H1 (cell line): ENCODE data around the gene SPC24. TPM values are rescaled to one million over a fixed set of nuclear protein-coding genes. Genes with fewer than 3 reads are reported as not detected.

ENCODE experiments used
- CTCF ChIA-PET: fragments of 300-600 bp; sonication (Branson Sonifier 250); formaldehyde crosslinking; loops from one replicate; lab custom pipeline; 2021; ENCODE audit not compliant: partially characterized antibody; lab: Charles Lee
- POLR2A ChIA-PET: fragments of 300-600 bp; sonication (Branson Sonifier 250); formaldehyde crosslinking; loops from one replicate; lab custom pipeline; 2021; ENCODE audit warnings: inconsistent platforms; ENCODE audit not compliant: partially characterized antibody; lab: Charles Lee
- DNase-seq, 2 experiments: peaks; one replicate each; pipeline versions ENCODE4 v3.0.0 to v3.0.0-alpha.2; 2010 to 2022; ENCODE audit warnings: low spot score in 2 of 2, low read depth in 1 of 2, mixed read lengths in 1 of 2
- FAIRE-seq: peaks from 2 replicates; lab custom pipeline; 2011; peaks lifted over from hg19 to GRCh38; lab: Jason Lieb, UNC
- H2AFZ ChIP-seq: 2 replicates; pipeline ENCODE4 v1.8.1; 2012; ENCODE audit warnings: low read length, inconsistent platforms
- H2AK5ac ChIP-seq: 2 replicates; pipeline ENCODE4 v1.6.1; 2013; ENCODE audit warnings: low read depth, low read length
- H2BK120ac ChIP-seq: replicated peaks from 2 replicates; pipeline ENCODE3; 2013; ENCODE audit warnings: low read depth, low read length, inconsistent platforms
- H2BK12ac ChIP-seq: 2 replicates; pipeline ENCODE4 v1.6.1; 2013; ENCODE audit warnings: low read depth, low read length
- H2BK15ac ChIP-seq: 2 replicates; pipeline ENCODE4 v1.6.1; 2013; ENCODE audit warnings: low read length
- H2BK20ac ChIP-seq: 2 replicates; pipeline ENCODE4 v1.6.1; 2013; ENCODE audit warnings: low read length
- H2BK5ac ChIP-seq: 2 replicates; pipeline ENCODE4 v1.6.1; 2013; ENCODE audit warnings: low read depth, low read length
- H3K14ac ChIP-seq: 2 replicates; pipeline ENCODE4 v1.6.1; 2013; ENCODE audit warnings: inconsistent platforms; ENCODE audit not compliant: insufficient read length
- H3K18ac ChIP-seq: 2 replicates; pipeline ENCODE4 v1.6.1; 2013; ENCODE audit warnings: low read length; ENCODE audit errors: extremely low read depth
- H3K23ac ChIP-seq: 2 replicates; pipeline ENCODE4 v1.6.1; 2013; ENCODE audit warnings: inconsistent platforms; ENCODE audit not compliant: insufficient read length
- H3K23me2 ChIP-seq: 2 replicates; pipeline ENCODE4 v1.6.1; 2013; ENCODE audit warnings: low read depth, low read length
- H3K27ac ChIP-seq: 2 replicates; pipeline ENCODE4 v1.6.1; 2011; ENCODE audit warnings: low read depth, low read length, inconsistent platforms
- H3K27me3 ChIP-seq, 4 experiments: replicated peaks in 1 of 4; 1 replicate in 1 of 4; 2 replicates in 3 of 4; pipeline versions ENCODE4 v1.6.1 to v1.8.1; 2011 to 2013; ENCODE audit warnings: low read length in 3 of 4, mild to moderate bottlenecking in 3 of 4, inconsistent platforms in 2 of 4, mixed read lengths in 2 of 4, moderate library complexity in 1 of 4; ENCODE audit not compliant: control insufficient read depth in 3 of 4, insufficient read depth in 3 of 4; ENCODE audit errors: extremely low read depth in 1 of 4
- H3K36me3 ChIP-seq, 4 experiments: 2 replicates each; pipeline versions ENCODE4 v1.6.1 to v1.8.1; 2011 to 2013; ENCODE audit warnings: mild to moderate bottlenecking in 4 of 4, low read length in 3 of 4, moderate library complexity in 2 of 4, control low read depth in 1 of 4, inconsistent platforms in 1 of 4; ENCODE audit not compliant: insufficient read depth in 4 of 4, control insufficient read depth in 2 of 4
- H3K4ac ChIP-seq: replicated peaks from 2 replicates; pipeline ENCODE3; 2013; ENCODE audit warnings: low read length, low read depth, mixed read lengths, inconsistent platforms; ENCODE audit not compliant: insufficient read length
- H3K4me1 ChIP-seq, 4 experiments: replicated peaks in 1 of 4; 1 replicate in 1 of 4; 2 replicates in 3 of 4; pipeline versions ENCODE4 v1.6.1 to v1.8.1; 2011 to 2013; ENCODE audit warnings: low read length in 3 of 4, inconsistent platforms in 2 of 4, mixed read lengths in 1 of 4; ENCODE audit not compliant: insufficient read depth in 4 of 4, control insufficient read depth in 3 of 4
- H3K4me2 ChIP-seq, 2 experiments: 2 replicates each; pipeline versions ENCODE4 v1.6.1 to v1.8.1; 2011 to 2013; ENCODE audit warnings: low read depth in 2 of 2, low read length in 2 of 2, control low read depth in 1 of 2, inconsistent platforms in 1 of 2, mild to moderate bottlenecking in 1 of 2; ENCODE audit not compliant: insufficient read depth in 1 of 2
- H3K4me3 ChIP-seq, 4 experiments: fragments of 200-600, 300-600 bp in 1 of 4; sonication (generic), shearing (Covaris generic), sonication (Bioruptor Twin) in 1 of 4; 2 replicates each; pipeline versions ENCODE4 v1.5.1 to v1.8.1; 2011 to 2016; ENCODE audit warnings: low read length in 4 of 4, low read depth in 3 of 4, control low read depth in 2 of 4, inconsistent platforms in 2 of 4, mild to moderate bottlenecking in 2 of 4, mixed read lengths in 1 of 4, moderate library complexity in 1 of 4; ENCODE audit not compliant: insufficient read depth in 2 of 4; ENCODE audit errors: extremely low read depth in 1 of 4
- H3K56ac ChIP-seq: replicated peaks from 2 replicates; pipeline ENCODE3; 2013; ENCODE audit warnings: low read depth, mild to moderate bottlenecking, mixed read lengths, low read length, inconsistent platforms; ENCODE audit not compliant: insufficient read length
- H3K79me1 ChIP-seq: 2 replicates; pipeline ENCODE4 v1.6.1; 2013; ENCODE audit warnings: low read depth, low read length, control low read depth
- H3K79me2 ChIP-seq, 2 experiments: 2 replicates each; pipeline versions ENCODE4 v1.6.1 to v1.8.1; 2012 to 2013; ENCODE audit warnings: low read length in 2 of 2, mild to moderate bottlenecking in 2 of 2, inconsistent platforms in 1 of 2; ENCODE audit not compliant: insufficient read depth in 2 of 2, control insufficient read depth in 1 of 2
- H3K9ac ChIP-seq, 4 experiments: replicated peaks in 1 of 4; 1 replicate in 1 of 4; 2 replicates in 3 of 4; pipeline versions ENCODE4 v1.6.1 to v1.8.1; 2011 to 2013; ENCODE audit warnings: low read depth in 3 of 4, low read length in 3 of 4, control low read depth in 2 of 4, mild to moderate bottlenecking in 2 of 4, moderate library complexity in 2 of 4, inconsistent platforms in 1 of 4; ENCODE audit errors: extremely low read depth in 1 of 4
- H3K9me3 ChIP-seq, 2 experiments: 2 replicates each; pipeline versions ENCODE4 v1.6.1 to v1.8.1; 2012 to 2013; ENCODE audit warnings: mild to moderate bottlenecking in 2 of 2, moderate library complexity in 2 of 2, control low read depth in 1 of 2, inconsistent platforms in 1 of 2, low read depth in 1 of 2, low read length in 1 of 2, mixed read lengths in 1 of 2; ENCODE audit not compliant: insufficient read depth in 2 of 2
- H4K20me1 ChIP-seq, 2 experiments: replicated peaks in 1 of 2; 2 replicates each; pipeline versions ENCODE3 to v1.8.1; 2011 to 2013; ENCODE audit warnings: inconsistent platforms in 2 of 2, low read length in 2 of 2, mild to moderate bottlenecking in 1 of 2; ENCODE audit not compliant: insufficient read depth in 2 of 2, control insufficient read depth in 1 of 2
- H4K5ac ChIP-seq: 2 replicates; pipeline ENCODE4 v1.6.1; 2013; ENCODE audit warnings: low read length, low read depth, mixed read lengths, inconsistent platforms; ENCODE audit not compliant: insufficient read length
- H4K8ac ChIP-seq: 2 replicates; pipeline ENCODE4 v1.8.0; 2013; ENCODE audit warnings: mild to moderate bottlenecking, moderate library complexity, low read length, inconsistent platforms; ENCODE audit not compliant: insufficient read depth; ENCODE audit errors: extremely low read depth
- H4K91ac ChIP-seq: replicated peaks from 2 replicates; pipeline ENCODE3; 2013; ENCODE audit warnings: low read length, mixed read lengths, inconsistent platforms; ENCODE audit not compliant: insufficient read length
- BACH1 ChIP-seq: IDR thresholded peaks from 2 replicates; pipeline ENCODE4 v1.6.1; 2012; ENCODE audit warnings: low read length, improper control_type of control experiment
- CHD2 ChIP-seq: IDR thresholded peaks from 2 replicates; pipeline ENCODE4 v1.6.1; 2012; ENCODE audit warnings: low read length, improper control_type of control experiment
- CREB1 ChIP-seq: IDR thresholded peaks from 2 replicates; pipeline ENCODE4 v1.6.1; 2012; ENCODE audit warnings: inconsistent platforms
- POU5F1 ChIP-seq: IDR thresholded peaks from 2 replicates; pipeline ENCODE4 v1.6.1; 2011; ENCODE audit warnings: low read depth, mild to moderate bottlenecking, low read length, moderate library complexity
- RNF2 ChIP-seq: fragments of 200-900, 300-1000 bp; sonication (generic); IDR thresholded peaks from 2 replicates; pipeline ENCODE4 v1.7.1; 2016; ENCODE audit warnings: borderline replicate concordance, low read depth, mild to moderate bottlenecking, antibody characterized with exemption, low read length; ENCODE audit not compliant: poor library complexity, severe bottlenecking; ENCODE audit errors: missing control alignments
- SAP30 ChIP-seq: fragments of 300-600 bp; sonication (generic); IDR thresholded peaks from 2 replicates; pipeline ENCODE4 v1.7.1; 2012; ENCODE audit warnings: low read length, moderate library complexity, mild to moderate bottlenecking, inconsistent platforms; ENCODE audit not compliant: insufficient read depth, insufficient replicate concordance
- SIX5 ChIP-seq: IDR thresholded peaks from 2 replicates; pipeline ENCODE4 v1.6.1; 2011; ENCODE audit warnings: mild to moderate bottlenecking, low read depth, low read length
- USF2 ChIP-seq: IDR thresholded peaks from 2 replicates; pipeline ENCODE4 v1.6.1; 2011; ENCODE audit warnings: low read length, improper control_type of control experiment
- WGBS, 2 experiments: shearing (Covaris generic) in 1 of 2; methylation state at CpG; one replicate each; pipeline versions ENCODE4 v1.1.6 to v1.1.7; 2013 to 2015; ENCODE audit warnings: low lambda C conversion rate in 2 of 2, mixed read lengths in 2 of 2, inconsistent platforms in 1 of 2, low coverage in 1 of 2, missing lambda C conversion rate in 1 of 2; ENCODE audit not compliant: insufficient replicate concordance in 2 of 2, insufficient coverage in 1 of 2, insufficient read length in 1 of 2; ENCODE audit errors: extremely low coverage in 1 of 2, missing lambda C conversion rate in 1 of 2; 5-methylcytosine and 5-hydroxymethylcytosine counted together
- polyA plus RNA-seq, 7 experiments: library from polyadenylated mRNA; depleted of rRNA in 3 of 7; stranded (reverse) in 5 of 7; unstranded in 2 of 7; fragments of >200 nt in 5 of 7; fragments of 200-250 nt in 2 of 7; gene quantifications; 1 replicate in 5 of 7; 2 replicates in 1 of 7; 4 replicates in 1 of 7; pipeline versions ENCODE4 v1.2.1 to v1.2.3, GENCODE V29; 2011 to 2013; ENCODE audit warnings: missing spikeins in 2 of 7, mixed read lengths in 2 of 7
- total RNA-seq: library from RNA; stranded (reverse); fragmentation: NEBNext Ultra II Directional; extraction: Animal tissue kit (Norgen Biotek cat#: 25700); gene quantifications from 2 replicates; pipeline ENCODE4 v1.2.1, GENCODE V29; 2021

Gene SPC24
- total and polyA plus RNA-seq, 2 of the 8 experiments (the other 6 are each of a cell fraction or from before 2014, with no cell fraction given), result 17.7 to 42.4 TPM

GRCh38 chr19:11168568-11168967 is 13.0 kb upstream of the SPC24 start:
- Histone ChIP-seq H3K79me2 (no peaks in the 10 kb centered on the region), H4K5ac (no peak overlapping the region), H3K27ac (no peak overlapping the region), H3K4me2 (no peak overlapping the region), H3K27me3 (no peaks in the 10 kb centered on the region), H2BK5ac (no peak overlapping the region), H2BK120ac (no peak overlapping the region), H3K4me3 (no peak overlapping the region), H4K91ac (no peak overlapping the region), H2BK20ac (no peak overlapping the region), H2AK5ac (no peak overlapping the region), H3K23me2 (no peaks in the 10 kb centered on the region), H3K9me3 (no peaks in the 10 kb centered on the region), H3K56ac (no peak overlapping the region), H3K36me3 (peaks cover 0 to 18% (median 10%) of the 10 kb centered on the region in 4 experiments; a peak in 7 of 8 replicates), H3K4ac (no peak overlapping the region), H3K14ac (no peak overlapping the region), H3K18ac (no peak overlapping the region), H4K20me1 (peaks cover 0 to 3% of the 10 kb centered on the region in 2 experiments), H3K79me1 (no peaks in the 10 kb centered on the region), H4K8ac (no peak overlapping the region), H3K9ac (no peak overlapping the region), H2AFZ (no peak overlapping the region), H2BK12ac (no peak overlapping the region), H3K23ac (no peak overlapping the region), H3K4me1 (no peaks in the 10 kb centered on the region), H2BK15ac (no peak overlapping the region)
- FAIRE-seq (no peak), DNase-seq (no peak)
- CTCF ChIA-PET, result interaction anchor here (1.0 to 1.4 kb wide), 2 partner anchors 30 to 43 kb away, joined by 3 to 5 read pairs; no protein-coding TSS in a partner anchor
- WGBS, 2 experiments, result 92% methylated on average over 7 of the region's 7 CpGs; no CpG with 5 or more reads in 1 of the 2 experiments
- POLR2A ChIA-PET, result interaction anchor here (0.6 to 2.6 kb wide), 4 partner anchors 13 to 27 kb away, joined by 3 to 6 read pairs (median 4); partner anchors contain the start of gene SPC24
- TF ChIP-seq USF2 (no peak), BACH1 (no peak), POU5F1 (no peak), SAP30 (no peak), SIX5 (no peak), RNF2 (no peak), CHD2 (no peak), CREB1 (no peak)
